ENCODE measurements around the gene PEPD.

DNA sequence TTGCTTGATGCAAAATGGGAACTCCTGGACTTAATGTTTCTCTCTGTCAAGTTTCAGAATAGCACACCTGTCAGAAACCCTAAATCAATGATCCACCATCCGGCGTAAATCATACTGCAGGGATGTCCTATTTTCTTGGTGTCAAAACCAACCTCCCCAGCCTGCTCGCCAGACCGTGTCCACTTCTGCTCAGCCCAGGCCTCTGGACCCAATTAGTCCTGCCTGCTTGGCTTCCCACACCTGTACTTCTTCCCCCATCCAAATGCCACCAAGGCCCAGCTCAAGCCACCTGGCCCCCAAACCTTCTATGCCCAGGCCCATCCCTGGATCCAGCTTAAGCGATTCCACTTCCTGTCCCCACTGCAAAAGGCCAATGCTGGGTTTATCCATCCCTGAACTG lies 25.1 kb upstream of the PEPD start:
- TF ChIP-seq, protein P1, sequence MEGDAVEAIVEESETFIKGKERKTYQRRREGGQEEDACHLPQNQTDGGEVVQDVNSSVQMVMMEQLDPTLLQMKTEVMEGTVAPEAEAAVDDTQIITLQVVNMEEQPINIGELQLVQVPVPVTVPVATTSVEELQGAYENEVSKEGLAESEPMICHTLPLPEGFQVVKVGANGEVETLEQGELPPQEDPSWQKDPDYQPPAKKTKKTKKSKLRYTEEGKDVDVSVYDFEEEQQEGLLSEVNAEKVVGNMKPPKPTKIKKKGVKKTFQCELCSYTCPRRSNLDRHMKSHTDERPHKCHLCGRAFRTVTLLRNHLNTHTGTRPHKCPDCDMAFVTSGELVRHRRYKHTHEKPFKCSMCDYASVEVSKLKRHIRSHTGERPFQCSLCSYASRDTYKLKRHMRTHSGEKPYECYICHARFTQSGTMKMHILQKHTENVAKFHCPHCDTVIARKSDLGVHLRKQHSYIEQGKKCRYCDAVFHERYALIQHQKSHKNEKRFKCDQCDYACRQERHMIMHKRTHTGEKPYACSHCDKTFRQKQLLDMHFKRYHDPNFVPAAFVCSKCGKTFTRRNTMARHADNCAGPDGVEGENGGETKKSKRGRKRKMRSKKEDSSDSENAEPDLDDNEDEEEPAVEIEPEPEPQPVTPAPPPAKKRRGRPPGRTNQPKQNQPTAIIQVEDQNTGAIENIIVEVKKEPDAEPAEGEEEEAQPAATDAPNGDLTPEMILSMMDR (IDR thresholded peaks at IDR 0.05; ENCODE audit: extremely low read depth in 1 of 2, insufficient read depth in 1 of 2, low read depth in 1 of 2, low read length in 2 of 2), result no peak
- TF ChIP-seq EZH2 (IDR thresholded peaks at IDR 0.05; ENCODE audit: borderline replicate concordance, low read depth, low read length, severe bottlenecking), result no peak
- no peak for TF ChIP-seq MAX (IDR thresholded peaks at IDR 0.05; ENCODE audit: insufficient read depth, insufficient read length)
- TF ChIP-seq POLR2AphosphoS5 (IDR thresholded peaks at IDR 0.05; ENCODE audit: insufficient read depth, low read depth, low read length), result no peak
- TF ChIP-seq JUN (IDR thresholded peaks at IDR 0.05; ENCODE audit: borderline replicate concordance, insufficient read depth, insufficient read length, low read depth), result no peak
- TF ChIP-seq POLR2A (IDR thresholded peaks at IDR 0.05; ENCODE audit: low read depth, low read length), result no peak
